Smooth muscle cell (in vitro differentiated cells): ENCODE measurements around the gene PTGDS. TPM values are rescaled to one million over a fixed set of nuclear protein-coding genes. Genes with fewer than 3 reads are reported as not detected.
A peak's percentile ranks its signal among the peaks of the same experiment; 100 is the strongest.

Experiments
- DNase-seq: peaks from one replicate; lab custom pipeline; 2025; ENCODE audit not compliant: unreplicated experiment; lab: John Stamatoyannopoulos, UW
- H2AFZ ChIP-seq: fragments of 200-600 bp; sonication (generic); 2 replicates; pipeline ENCODE4 v1.6.0; 2016; ENCODE audit warnings: antibody characterized with exemption, low read depth, mild to moderate bottlenecking
- H3F3A ChIP-seq: fragments of 200-600 bp; sonication (generic); 2 replicates; pipeline ENCODE4 v1.6.0; 2017; ENCODE audit warnings: antibody characterized with exemption, low read depth
- H3K27ac ChIP-seq: fragments of 200-600 bp; sonication (generic); 2 replicates; pipeline ENCODE4 v1.5.1; 2016; ENCODE audit warnings: low read depth, mild to moderate bottlenecking
- H3K27me3 ChIP-seq: fragments of 200-600 bp; sonication (generic); 2 replicates; pipeline ENCODE4 v1.6.1; 2016; ENCODE audit warnings: low read depth, mild to moderate bottlenecking
- H3K36me3 ChIP-seq: fragments of 200-600 bp; sonication (generic); 2 replicates; pipeline ENCODE4 v1.5.1; 2016; ENCODE audit warnings: low read depth
- H3K4me1 ChIP-seq: fragments of 200-600 bp; sonication (generic); 2 replicates; pipeline ENCODE4 v1.5.1; 2016; ENCODE audit warnings: low read depth
- H3K4me2 ChIP-seq: fragments of 200-600 bp; sonication (generic); 2 replicates; pipeline ENCODE4 v1.6.0; 2016; ENCODE audit warnings: mild to moderate bottlenecking
- H3K4me3 ChIP-seq: fragments of 200-600 bp; sonication (generic); 2 replicates; pipeline ENCODE4 v1.5.1; 2016; ENCODE audit warnings: mild to moderate bottlenecking
- H3K79me2 ChIP-seq: fragments of 200-600 bp; sonication (generic); 2 replicates; pipeline ENCODE4 v1.6.0; 2016; ENCODE audit warnings: low read depth, mild to moderate bottlenecking
- H3K9ac ChIP-seq: fragments of 200-600 bp; sonication (generic); 2 replicates; pipeline ENCODE4 v1.6.0; 2016; ENCODE audit warnings: low read depth
- H3K9me3 ChIP-seq: fragments of 200-600 bp; sonication (generic); replicated peaks from 2 replicates; pipeline ENCODE4 v1.5.1; 2016; ENCODE audit warnings: low read depth
- H4K20me1 ChIP-seq: fragments of 200-600 bp; sonication (generic); 2 replicates; pipeline ENCODE4 v1.6.0; 2016; ENCODE audit warnings: low read depth
- whole genome bisulfite sequencing: methylation state at CpG from one replicate; pipeline ENCODE4 v1.1.7; 2016; ENCODE audit warnings: low lambda C conversion rate; 5-methylcytosine and 5-hydroxymethylcytosine counted together
- polyA plus RNA-seq: library from polyadenylated mRNA; unstranded; fragments of >200 nt; fragmentation: Nextera tagmentation; extraction: Ambion mirVana; gene quantifications from 2 replicates; pipeline ENCODE4 v1.2.1, GENCODE V29; 2016
- total RNA-seq: library from RNA; depleted of rRNA; stranded (reverse); fragments of >200 nt; gene quantifications from 2 replicates; pipeline ENCODE4 v1.2.3, GENCODE V29; 2014
- TF ChIP-seq, protein P1 (sequence below): fragments of 200-600 bp; sonication (generic); IDR thresholded peaks from 2 replicates; pipeline ENCODE4 v1.5.1; 2017; ENCODE audit warnings: borderline replicate concordance, mild to moderate bottlenecking, antibody characterized with exemption; ENCODE audit not compliant: insufficient read depth, poor library complexity, severe bottlenecking

Gene PTGDS
- total and polyA plus RNA-seq, 2 experiments from 2014 or later = 119 to 611 TPM

DNA sequence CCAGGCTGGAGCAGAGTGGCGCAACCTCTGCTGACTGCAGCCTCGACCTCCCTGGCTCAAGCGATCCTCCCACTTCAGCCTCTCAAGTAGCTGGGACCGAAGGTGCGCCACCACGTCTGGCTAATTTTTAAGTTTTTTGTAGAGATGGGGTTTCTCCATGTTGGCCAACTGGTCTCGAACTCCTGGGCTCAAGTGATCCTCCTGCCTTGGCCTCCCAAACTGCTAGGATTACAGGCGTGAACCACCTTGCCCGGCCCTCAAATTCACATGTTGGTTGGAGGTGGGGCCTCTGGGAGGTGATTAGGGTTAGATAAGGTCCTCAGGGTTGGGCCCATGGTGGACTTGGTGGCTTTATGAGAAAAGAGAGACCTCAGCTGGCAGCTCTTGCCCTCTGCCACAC is 15.1 kb upstream of the PTGDS start:
- H3K36me3 ChIP-seq = no peaks in the 10 kb centered on the region
- no peaks in the 10 kb centered on the region for H3F3A ChIP-seq
- WGBS = 98% methylated on average over 9 of the region's 9 CpGs
- no peaks in the 10 kb centered on the region for H4K20me1 ChIP-seq
- H3K4me2 ChIP-seq = no peak overlapping the region
- H3K27ac ChIP-seq = no peak overlapping the region
- no peak overlapping the region for H2AFZ ChIP-seq
- H3K27me3 ChIP-seq = no peaks in the 10 kb centered on the region
- TF ChIP-seq, protein P1, sequence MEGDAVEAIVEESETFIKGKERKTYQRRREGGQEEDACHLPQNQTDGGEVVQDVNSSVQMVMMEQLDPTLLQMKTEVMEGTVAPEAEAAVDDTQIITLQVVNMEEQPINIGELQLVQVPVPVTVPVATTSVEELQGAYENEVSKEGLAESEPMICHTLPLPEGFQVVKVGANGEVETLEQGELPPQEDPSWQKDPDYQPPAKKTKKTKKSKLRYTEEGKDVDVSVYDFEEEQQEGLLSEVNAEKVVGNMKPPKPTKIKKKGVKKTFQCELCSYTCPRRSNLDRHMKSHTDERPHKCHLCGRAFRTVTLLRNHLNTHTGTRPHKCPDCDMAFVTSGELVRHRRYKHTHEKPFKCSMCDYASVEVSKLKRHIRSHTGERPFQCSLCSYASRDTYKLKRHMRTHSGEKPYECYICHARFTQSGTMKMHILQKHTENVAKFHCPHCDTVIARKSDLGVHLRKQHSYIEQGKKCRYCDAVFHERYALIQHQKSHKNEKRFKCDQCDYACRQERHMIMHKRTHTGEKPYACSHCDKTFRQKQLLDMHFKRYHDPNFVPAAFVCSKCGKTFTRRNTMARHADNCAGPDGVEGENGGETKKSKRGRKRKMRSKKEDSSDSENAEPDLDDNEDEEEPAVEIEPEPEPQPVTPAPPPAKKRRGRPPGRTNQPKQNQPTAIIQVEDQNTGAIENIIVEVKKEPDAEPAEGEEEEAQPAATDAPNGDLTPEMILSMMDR = no peak
- no peaks in the 10 kb centered on the region for H3K4me1 ChIP-seq
- no peaks in the 10 kb centered on the region for H3K9me3 ChIP-seq
- DNase-seq = no peak
- H3K4me3 ChIP-seq = no peak overlapping the region
- H3K9ac ChIP-seq = no peak overlapping the region
- H3K79me2 ChIP-seq = no peaks in the 10 kb centered on the region

DNA sequence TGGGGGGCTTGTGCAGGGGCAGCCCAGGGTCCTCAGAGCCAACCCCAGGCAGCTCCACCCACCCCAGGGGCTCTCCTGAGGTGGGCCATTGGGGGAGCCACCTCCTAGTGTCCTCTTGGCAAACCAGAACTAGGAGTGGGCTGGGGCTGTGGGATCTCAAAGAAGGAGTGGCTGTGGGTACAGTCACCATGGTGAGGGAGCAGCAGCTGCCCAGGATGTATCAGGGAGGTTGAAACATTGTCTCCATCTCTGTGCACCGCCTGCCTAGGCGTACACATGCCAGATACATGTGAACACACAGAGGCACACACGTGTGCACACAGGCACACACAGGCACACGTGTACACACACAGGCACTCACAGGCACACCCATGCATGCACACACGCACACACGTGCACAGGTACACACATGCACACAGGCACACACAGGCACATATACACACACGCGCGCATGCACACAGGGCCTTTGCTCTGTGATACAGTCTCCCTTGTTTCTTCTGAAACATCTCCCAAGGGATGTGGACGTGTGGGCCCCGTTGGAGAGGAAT is 14.5 kb upstream of the PTGDS start:
- no peak overlapping the region for H2AFZ ChIP-seq
- DNase-seq = no peak
- H3K4me3 ChIP-seq = no peak overlapping the region
- no peak overlapping the region for H3K27ac ChIP-seq
- no peak overlapping the region for H3K9ac ChIP-seq
- no peaks in the 10 kb centered on the region for H4K20me1 ChIP-seq
- 78% methylated on average over 11 of the region's 11 CpGs for WGBS
- TF ChIP-seq, protein P1 = no peak
- H3K27me3 ChIP-seq = no peaks in the 10 kb centered on the region
- H3F3A ChIP-seq = no peaks in the 10 kb centered on the region
- H3K36me3 ChIP-seq = no peaks in the 10 kb centered on the region
- H3K4me1 ChIP-seq = no peaks in the 10 kb centered on the region
- peak overlapping the region; percentile 59 for H3K4me2 ChIP-seq
- no peaks in the 10 kb centered on the region for H3K9me3 ChIP-seq
- H3K79me2 ChIP-seq = no peaks in the 10 kb centered on the region

DNA sequence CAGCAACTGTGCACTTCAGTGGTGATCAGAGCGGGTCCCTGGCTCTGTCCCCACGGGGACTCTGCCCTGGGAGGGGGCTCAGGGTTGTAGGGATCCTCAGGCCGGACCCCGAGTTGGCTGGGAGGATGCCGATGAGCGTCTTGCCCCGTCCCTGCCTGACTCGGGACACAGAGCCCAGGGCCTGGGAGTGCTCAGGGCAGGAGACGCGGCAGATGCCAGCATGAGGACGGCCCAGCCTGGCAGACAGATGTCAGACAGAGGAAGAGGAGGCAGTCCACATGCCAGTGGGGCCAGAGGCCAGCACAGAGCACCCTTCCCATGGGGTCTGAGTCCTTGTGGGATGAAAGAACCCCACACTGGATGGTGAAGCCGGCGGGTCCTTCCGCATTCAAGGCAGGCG is 14.0 kb upstream of the PTGDS start:
- H3K4me1 ChIP-seq = no peaks in the 10 kb centered on the region
- no peak overlapping the region for H3K4me3 ChIP-seq
- H3K9ac ChIP-seq = no peak overlapping the region
- WGBS = 75% methylated on average over 15 of the region's 15 CpGs
- H3K79me2 ChIP-seq = no peaks in the 10 kb centered on the region
- H4K20me1 ChIP-seq = no peaks in the 10 kb centered on the region
- no peaks in the 10 kb centered on the region for H3K36me3 ChIP-seq
- H3K27me3 ChIP-seq = no peaks in the 10 kb centered on the region
- TF ChIP-seq, protein P1 = no peak
- no peaks in the 10 kb centered on the region for H3K9me3 ChIP-seq
- no peak overlapping the region for H2AFZ ChIP-seq
- H3K4me2 ChIP-seq = peak overlapping the region; percentile 59
- H3F3A ChIP-seq = no peaks in the 10 kb centered on the region
- no peak overlapping the region for H3K27ac ChIP-seq
- DNase-seq = no peak

DNA sequence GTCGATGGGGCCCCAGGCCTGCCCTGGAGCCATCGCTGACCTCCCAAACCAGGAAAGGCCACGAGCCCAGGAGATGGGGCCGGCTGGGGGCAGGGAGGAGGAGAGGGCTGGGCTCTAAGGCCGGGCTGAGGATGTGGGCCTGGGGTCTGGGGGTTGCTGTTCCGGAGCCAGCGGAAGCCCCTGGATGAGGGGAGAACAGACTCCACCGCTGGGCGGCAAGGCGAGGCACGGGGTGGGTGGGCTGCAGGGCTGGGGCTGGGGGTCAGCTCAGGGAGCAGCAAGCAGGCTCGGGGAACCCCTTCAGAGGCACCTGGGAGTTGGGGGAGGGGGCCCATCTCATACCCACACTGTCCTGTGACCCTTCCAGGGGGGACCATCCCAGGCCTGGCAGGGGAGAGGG is 13.6 kb upstream of the PTGDS start:
- no peak overlapping the region for H2AFZ ChIP-seq
- no peaks in the 10 kb centered on the region for H3K4me1 ChIP-seq
- no peaks in the 10 kb centered on the region for H3K9me3 ChIP-seq
- peak overlapping the region; percentile 59 for H3K4me2 ChIP-seq
- DNase-seq = no peak
- H3K36me3 ChIP-seq = no peaks in the 10 kb centered on the region
- H3K79me2 ChIP-seq = no peaks in the 10 kb centered on the region
- no peaks in the 10 kb centered on the region for H4K20me1 ChIP-seq
- TF ChIP-seq, protein P1 = no peak
- no peaks in the 10 kb centered on the region for H3F3A ChIP-seq
- 95% methylated on average over 12 of the region's 12 CpGs for whole genome bisulfite sequencing
- no peak overlapping the region for H3K9ac ChIP-seq
- H3K27me3 ChIP-seq = no peaks in the 10 kb centered on the region
- no peak overlapping the region for H3K4me3 ChIP-seq
- H3K27ac ChIP-seq = no peak overlapping the region
